ENCODE results near the gene MED13L.

MED13L gene

GRCh38 chr12:116165036-116165425 is 112.5 kb downstream of the MED13L start:
- no peak for DNase-seq
- Histone ChIP-seq H3K27ac (peak overlapping the region; percentile 40 to 54), H3K4me3 (no peak overlapping the region), H3K9me3 (no peaks in the 10 kb centered on the region), H3K4me1 (peaks cover 0 to 77% (median 40%) of the 10 kb centered on the region in 4 donors), H3K27me3 (no peaks in the 10 kb centered on the region), H3K36me3 (no peaks in the 10 kb centered on the region)
- intact Hi-C loops (cut with DNase I; ENCODE audit: low total_unique reads): no loop called here
- no peak for TF ChIP-seq CTCF (IDR thresholded peaks at IDR 0.05)

GRCh38 chr12:116164250-116165035 is 113.0 kb downstream of the MED13L start:
- no peak for DNase-seq
- H3K4me1 ChIP-seq: peaks cover 0 to 82% (median 41%) of the 10 kb centered on the region in 4 donors

GRCh38 chr12:116162071-116162470 is 115.4 kb downstream of the MED13L start:
- Histone ChIP-seq H3K36me3 (no peaks in the 10 kb centered on the region), H3K27ac (no peak overlapping the region), H3K9me3 (no peaks in the 10 kb centered on the region), H3K27me3 (no peaks in the 10 kb centered on the region), H3K4me1 (peaks cover 0 to 97% (median 53%) of the 10 kb centered on the region in 4 donors), H3K4me3 (no peak overlapping the region)
- no peak for TF ChIP-seq CTCF (IDR thresholded peaks at IDR 0.05)
- no peak for DNase-seq
- intact Hi-C loops (cut with DNase I; ENCODE audit: low total_unique reads): no loop called here

More at GRCh38 chr12:116164250-116165035, 113.0 kb downstream of the MED13L start:
- no peaks in the 10 kb centered on the region for H3K27me3 ChIP-seq
- no peak for TF ChIP-seq CTCF (IDR thresholded peaks at IDR 0.05)
- no peaks in the 10 kb centered on the region for H3K9me3 ChIP-seq
- no peaks in the 10 kb centered on the region for H3K36me3 ChIP-seq
- H3K4me3 ChIP-seq: no peak overlapping the region
- intact Hi-C loops (cut with DNase I; ENCODE audit: low total_unique reads): no loop called here
- peak overlapping the region in 1 of 2 donors; percentile 40 for H3K27ac ChIP-seq

DNA sequence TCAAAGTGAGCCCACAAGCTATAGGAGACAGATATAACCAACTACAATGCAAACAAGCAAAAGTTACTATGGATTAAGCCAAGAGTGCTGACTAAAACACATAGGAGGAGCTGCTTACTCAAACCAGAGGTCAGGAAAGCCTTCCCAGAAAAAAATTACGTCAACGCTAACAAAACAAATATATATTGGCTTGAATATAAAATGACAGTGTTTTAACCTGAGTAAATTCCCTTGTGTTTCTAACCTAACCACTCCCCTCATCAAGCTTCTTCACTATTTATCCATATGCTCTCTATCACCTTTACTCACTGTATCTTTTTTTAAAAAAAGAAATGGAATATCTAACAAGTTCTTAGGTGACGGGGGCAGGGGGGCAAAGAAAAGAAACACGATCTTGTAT is 115.9 kb downstream of the MED13L start:
- H3K27me3 ChIP-seq: no peaks in the 10 kb centered on the region
- H3K9me3 ChIP-seq: no peaks in the 10 kb centered on the region
- no peak overlapping the region for H3K27ac ChIP-seq
- no peak for DNase-seq
- H3K4me1 ChIP-seq: peaks cover 0 to 97% (median 56%) of the 10 kb centered on the region in 4 donors
- no peak overlapping the region for H3K4me3 ChIP-seq
- no peaks in the 10 kb centered on the region for H3K36me3 ChIP-seq
- TF ChIP-seq CTCF (IDR thresholded peaks at IDR 0.05): no peak
- intact Hi-C loops (cut with DNase I; ENCODE audit: low total_unique reads): no loop called here

DNA sequence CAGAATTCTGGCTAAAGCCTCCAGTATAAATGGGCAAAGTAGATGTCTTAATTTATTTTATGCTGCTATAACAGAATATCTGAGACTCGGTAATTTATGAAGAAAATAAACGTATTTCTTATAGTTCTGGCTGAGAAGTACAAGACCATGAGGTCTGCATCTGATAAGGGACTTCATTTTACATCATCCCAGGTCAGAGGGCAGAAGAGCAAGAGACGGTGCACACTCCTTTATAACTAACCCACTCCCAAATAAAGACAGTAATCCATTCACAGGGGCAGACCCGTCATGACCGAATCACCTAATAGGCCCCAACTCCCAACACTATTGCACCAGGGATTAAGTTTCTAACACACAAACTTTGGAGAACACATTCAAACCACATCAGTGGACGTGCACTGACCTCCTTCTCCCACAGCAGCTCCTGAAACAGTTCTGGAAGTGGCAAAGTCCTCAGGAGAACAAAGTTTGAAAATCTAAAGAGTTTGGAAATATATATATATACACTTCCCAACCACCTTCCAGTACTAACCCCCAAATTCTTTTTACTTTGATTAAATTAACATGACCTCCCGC is 116.5 kb downstream of the MED13L start:
- DNase-seq: no peak
- Histone ChIP-seq H3K9me3 (no peaks in the 10 kb centered on the region), H3K36me3 (no peaks in the 10 kb centered on the region), H3K27me3 (no peaks in the 10 kb centered on the region), H3K4me1 (peaks cover 0 to 96% (median 52%) of the 10 kb centered on the region in 4 donors), H3K27ac (no peak overlapping the region), H3K4me3 (no peak overlapping the region)
- intact Hi-C loops (cut with DNase I; ENCODE audit: low total_unique reads): no loop called here
- no peak for TF ChIP-seq CTCF (IDR thresholded peaks at IDR 0.05)

Measured in tibial artery (tissue), 4 donors.